HFFc6 (cell line): ENCODE measurements around the gene PCDHGC5. TPM values are rescaled to one million over a fixed set of nuclear protein-coding genes. Genes with fewer than 3 reads are reported as not detected.
A peak's percentile ranks its signal among the peaks of the same experiment; 100 is the strongest.

Experiments
- DNase-seq: peaks from one replicate; pipeline ENCODE4 v3.0.0-alpha.2; 2018
- H3K27ac Mint-ChIP-seq: 2 replicates; pipeline ENCODE4 v1.8.0; 2020; ENCODE audit warnings: mild to moderate bottlenecking, mixed read lengths
- H3K27me3 Mint-ChIP-seq: 2 replicates; pipeline ENCODE4 v1.8.0; 2021; ENCODE audit warnings: mild to moderate bottlenecking, moderate library complexity, mixed read lengths; ENCODE audit not compliant: insufficient read depth
- H3K36me3 Mint-ChIP-seq: 2 replicates; pipeline ENCODE4 v1.8.0; 2021; ENCODE audit warnings: low read depth, mixed read lengths
- H3K4me1 Mint-ChIP-seq: 2 replicates; pipeline ENCODE4 v1.8.0; 2020; ENCODE audit warnings: low read depth, mixed read lengths
- H3K4me3 Mint-ChIP-seq: 2 replicates; pipeline ENCODE4 v1.8.0; 2020; ENCODE audit warnings: mild to moderate bottlenecking, moderate library complexity, mixed read lengths
- H3K9me3 Mint-ChIP-seq: 2 replicates; pipeline ENCODE4 v1.8.0; 2020; ENCODE audit warnings: mild to moderate bottlenecking, mixed read lengths
- total RNA-seq, 6 experiments: library from RNA; stranded (reverse); fragmentation: NEBNext Ultra II Directional; extraction: Animal tissue kit (Norgen Biotek cat#: 25700); gene quantifications; 2 replicates in 1 of 6; 3 replicates in 5 of 6; pipeline ENCODE4 v1.2.3, GENCODE V29; 2021
- TF ChIP-seq, protein P1 (sequence below): fragments of 200-600 bp; sonication (generic); IDR thresholded peaks from 2 replicates; pipeline ENCODE4 v1.5.0; 2021; ENCODE audit warnings: antibody characterized with exemption, mild to moderate bottlenecking

The PCDHGC5 gene
- total RNA-seq, 6 experiments from 2014 or later: 2.3 to 5.7 (median 2.7) TPM

GRCh38 chr5:141524604-141525597, 36.0 kb downstream of the PCDHGC5 start:
- no peaks in the 10 kb centered on the region for H3K9me3 Mint-ChIP-seq
- H3K27me3 Mint-ChIP-seq: peaks cover 2% of the 10 kb centered on the region; the same call in 1 of the 2 replicates
- peak overlapping the region; percentile 97 for H3K27ac Mint-ChIP-seq
- DNase-seq: peak; percentile 97
- peaks cover 65% of the 10 kb centered on the region for H3K4me1 Mint-ChIP-seq
- peaks cover 38% of the 10 kb centered on the region for H3K36me3 Mint-ChIP-seq
- TF ChIP-seq, protein P1, sequence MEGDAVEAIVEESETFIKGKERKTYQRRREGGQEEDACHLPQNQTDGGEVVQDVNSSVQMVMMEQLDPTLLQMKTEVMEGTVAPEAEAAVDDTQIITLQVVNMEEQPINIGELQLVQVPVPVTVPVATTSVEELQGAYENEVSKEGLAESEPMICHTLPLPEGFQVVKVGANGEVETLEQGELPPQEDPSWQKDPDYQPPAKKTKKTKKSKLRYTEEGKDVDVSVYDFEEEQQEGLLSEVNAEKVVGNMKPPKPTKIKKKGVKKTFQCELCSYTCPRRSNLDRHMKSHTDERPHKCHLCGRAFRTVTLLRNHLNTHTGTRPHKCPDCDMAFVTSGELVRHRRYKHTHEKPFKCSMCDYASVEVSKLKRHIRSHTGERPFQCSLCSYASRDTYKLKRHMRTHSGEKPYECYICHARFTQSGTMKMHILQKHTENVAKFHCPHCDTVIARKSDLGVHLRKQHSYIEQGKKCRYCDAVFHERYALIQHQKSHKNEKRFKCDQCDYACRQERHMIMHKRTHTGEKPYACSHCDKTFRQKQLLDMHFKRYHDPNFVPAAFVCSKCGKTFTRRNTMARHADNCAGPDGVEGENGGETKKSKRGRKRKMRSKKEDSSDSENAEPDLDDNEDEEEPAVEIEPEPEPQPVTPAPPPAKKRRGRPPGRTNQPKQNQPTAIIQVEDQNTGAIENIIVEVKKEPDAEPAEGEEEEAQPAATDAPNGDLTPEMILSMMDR: peak; percentile 100
- peak overlapping the region; percentile 87 for H3K4me3 Mint-ChIP-seq

- Mint-ChIP-seq H3K36me3 (peaks cover 31% of the 10 kb centered on the region), H3K4me3 (peak overlapping the region; percentile 87), H3K4me1 (peaks cover 57% of the 10 kb centered on the region), H3K27me3 (peaks cover 2% of the 10 kb centered on the region; the same call in 1 of the 2 replicates), H3K9me3 (no peaks in the 10 kb centered on the region), H3K27ac (peak overlapping the region; percentile 97)
- no peak for DNase-seq
- TF ChIP-seq, protein P1: no peak
Measured at GRCh38 chr5:141525653-141526052, 36.8 kb downstream of the PCDHGC5 start.

GRCh38 chr5:141527426-141527825, 38.5 kb downstream of the PCDHGC5 start:
- Mint-ChIP-seq H3K4me3 (no peak overlapping the region), H3K36me3 (peaks cover 26% of the 10 kb centered on the region)
- no peak for DNase-seq

DNA sequence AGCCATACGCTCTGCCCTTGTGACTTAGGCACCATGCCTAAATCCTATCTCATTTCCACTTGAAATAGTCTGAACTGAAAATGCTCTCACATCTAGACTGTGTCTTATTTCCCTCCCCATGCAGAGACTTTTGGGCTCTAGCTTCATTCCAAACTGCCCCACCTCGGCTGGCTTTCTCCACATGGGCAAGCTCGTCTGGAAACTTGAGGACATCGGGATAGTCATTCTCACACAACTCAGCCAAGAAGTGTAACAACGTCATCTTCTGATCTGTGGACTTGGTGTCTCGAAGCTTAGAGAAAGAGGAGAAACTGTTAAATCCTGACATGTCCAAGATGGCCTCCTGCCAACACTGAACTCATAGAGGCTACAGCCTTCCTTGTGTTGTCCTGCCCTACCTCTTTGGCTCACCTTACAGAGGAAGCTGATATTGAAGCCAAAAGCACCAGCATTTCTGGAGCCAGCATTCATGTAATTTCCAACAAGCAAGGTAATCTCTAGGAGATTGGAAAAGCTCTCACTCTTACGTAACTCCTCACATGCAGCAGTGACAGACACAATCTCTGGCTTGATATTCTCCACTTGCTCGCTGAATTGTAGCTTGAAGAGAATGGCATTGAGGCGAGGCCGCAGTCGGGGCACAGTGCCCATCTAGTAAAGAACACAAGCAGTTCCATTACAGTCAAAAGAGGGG, 39.6 kb downstream of the PCDHGC5 start:
- H3K9me3 Mint-ChIP-seq: no peaks in the 10 kb centered on the region
- H3K27me3 Mint-ChIP-seq: peaks cover 2% of the 10 kb centered on the region; the same call in 1 of the 2 replicates
- peak overlapping the region; percentile 43; the same call in 1 of the 2 replicates for H3K4me3 Mint-ChIP-seq
- peaks cover 30% of the 10 kb centered on the region for H3K4me1 Mint-ChIP-seq
- H3K27ac Mint-ChIP-seq: no peak overlapping the region
- no peak for DNase-seq
- peaks cover 26% of the 10 kb centered on the region for H3K36me3 Mint-ChIP-seq
- TF ChIP-seq, protein P1: no peak

More at GRCh38 chr5:141527426-141527825, 38.5 kb downstream of the PCDHGC5 start:
- Mint-ChIP-seq H3K27ac (no peak overlapping the region; the same call in 1 of the 2 replicates), H3K27me3 (peaks cover 2% of the 10 kb centered on the region; the same call in 1 of the 2 replicates), H3K9me3 (no peaks in the 10 kb centered on the region), H3K4me1 (peaks cover 40% of the 10 kb centered on the region)
- TF ChIP-seq, protein P1: no peak

DNA sequence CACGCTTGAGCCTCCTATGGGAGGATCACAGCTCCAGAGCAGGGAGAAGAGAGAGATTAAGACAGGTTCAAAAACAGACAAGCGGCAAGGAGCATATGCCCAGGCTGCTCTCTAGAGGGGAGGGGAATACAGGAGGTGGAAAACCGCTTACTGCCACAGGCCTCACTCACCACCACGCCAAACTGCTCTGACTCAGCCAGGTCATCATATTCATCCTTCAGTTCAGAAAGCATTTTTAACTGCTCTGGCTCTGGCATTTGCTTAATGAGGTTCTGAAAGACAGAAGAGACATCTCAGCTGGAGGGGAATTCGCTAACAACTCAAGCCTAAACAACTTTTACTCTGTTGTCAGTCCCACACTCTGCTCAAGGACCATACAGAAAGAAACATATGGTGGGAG, 40.1 kb downstream of the PCDHGC5 start:
- peaks cover 27% of the 10 kb centered on the region for H3K36me3 Mint-ChIP-seq
- peaks cover 25% of the 10 kb centered on the region for H3K4me1 Mint-ChIP-seq
- no peak overlapping the region for H3K27ac Mint-ChIP-seq
- peaks cover 2% of the 10 kb centered on the region; the same call in 1 of the 2 replicates for H3K27me3 Mint-ChIP-seq
- no peaks in the 10 kb centered on the region for H3K9me3 Mint-ChIP-seq
- peak overlapping the region; percentile 43; the same call in 1 of the 2 replicates for H3K4me3 Mint-ChIP-seq
- TF ChIP-seq, protein P1: no peak
- DNase-seq: peak; percentile 78
